Sigmoid colon (tissue), 4 donors: Measurements from ENCODE around the gene KDM7A.

Experiments
- CTCF ChIP-seq, 4 experiments: fragments of 450-650 bp in 3 of 4; fragments of 200-600 bp in 1 of 4; IDR thresholded peaks; one replicate each; pipeline ENCODE4 v1.5.1; 2016 to 2019; ENCODE audit warnings: antibody characterized with exemption in 4 of 4, mild to moderate bottlenecking in 3 of 4, moderate library complexity in 2 of 4
- POLR2AphosphoS5 ChIP-seq, 4 donors: sonication (generic); formaldehyde crosslinking; IDR thresholded peaks; one replicate each; pipeline ENCODE4 v1.6.1; 2017; ENCODE audit warnings: antibody characterized with exemption in 4 of 4

DNA sequence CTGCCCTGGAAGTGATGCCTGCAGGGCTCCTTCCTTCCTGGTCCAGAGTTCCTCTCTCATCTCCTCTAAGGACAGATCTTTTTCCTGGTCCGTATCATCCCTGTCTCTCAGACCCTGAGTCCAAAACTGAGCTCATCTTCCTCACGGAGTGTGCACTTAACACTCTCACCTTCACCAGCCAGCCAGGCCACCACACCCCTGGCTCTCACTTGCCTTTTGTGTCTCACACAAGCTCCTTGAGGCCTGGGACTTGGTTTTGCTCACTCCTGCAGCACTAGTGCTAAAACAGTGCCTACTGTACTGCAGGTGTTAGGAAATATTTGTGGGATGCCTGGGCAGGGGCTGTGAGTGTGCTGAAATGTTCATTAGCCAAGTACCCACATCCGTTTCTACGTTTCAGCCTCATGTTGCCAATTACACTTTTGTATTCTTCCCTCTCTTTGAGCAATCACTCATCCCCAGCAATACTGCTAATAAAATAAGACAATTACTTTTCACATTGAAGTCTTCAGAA lies 92.6 kb downstream of the KDM7A start:
- TF ChIP-seq CTCF (IDR thresholded peaks at IDR 0.05) (no peak), POLR2AphosphoS5 (IDR thresholded peaks at IDR 0.05) (no peak)
